OCI-LY7 (cell line): ENCODE measurements around the gene RPL10.

Experiments used
- EZH2phosphoT487 ChIP-seq: fragments of 200-600 bp; sonication (generic); IDR thresholded peaks from 2 replicates; pipeline ENCODE4 v1.6.1; 2018; ENCODE audit warnings: low read depth, borderline replicate concordance, mild to moderate bottlenecking, mixed run types, antibody characterized with exemption, low read length, moderate library complexity, mixed read lengths
- TF ChIP-seq, protein P1 (sequence below): fragments of 200-600 bp; sonication (generic); conservative IDR thresholded peaks from 2 replicates; pipeline ENCODE4 v1.5.1; 2014; ENCODE audit warnings: mild to moderate bottlenecking, antibody characterized with exemption, low read length, moderate library complexity, mixed read lengths

DNA sequence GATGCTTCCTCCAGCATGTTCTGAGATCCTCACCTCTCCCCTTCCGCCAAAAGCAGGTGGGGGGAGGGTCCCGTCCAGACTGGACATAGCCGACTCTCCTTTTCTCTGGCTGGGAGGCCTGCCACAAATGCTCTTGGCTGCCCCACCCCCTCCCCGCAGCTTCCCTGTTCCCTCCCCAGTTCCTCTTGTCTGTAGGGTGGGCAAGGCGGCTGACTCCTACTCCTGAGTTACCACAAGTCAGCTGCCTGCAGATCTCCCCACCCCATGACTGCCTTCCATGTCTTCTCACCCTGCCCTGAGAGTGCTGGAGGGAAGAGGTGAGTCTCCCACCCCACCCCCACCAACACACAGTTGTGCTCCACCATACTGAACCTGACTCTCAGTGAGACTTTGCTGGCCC is 33.2 kb downstream of the RPL10 start:
- TF ChIP-seq, protein P1, sequence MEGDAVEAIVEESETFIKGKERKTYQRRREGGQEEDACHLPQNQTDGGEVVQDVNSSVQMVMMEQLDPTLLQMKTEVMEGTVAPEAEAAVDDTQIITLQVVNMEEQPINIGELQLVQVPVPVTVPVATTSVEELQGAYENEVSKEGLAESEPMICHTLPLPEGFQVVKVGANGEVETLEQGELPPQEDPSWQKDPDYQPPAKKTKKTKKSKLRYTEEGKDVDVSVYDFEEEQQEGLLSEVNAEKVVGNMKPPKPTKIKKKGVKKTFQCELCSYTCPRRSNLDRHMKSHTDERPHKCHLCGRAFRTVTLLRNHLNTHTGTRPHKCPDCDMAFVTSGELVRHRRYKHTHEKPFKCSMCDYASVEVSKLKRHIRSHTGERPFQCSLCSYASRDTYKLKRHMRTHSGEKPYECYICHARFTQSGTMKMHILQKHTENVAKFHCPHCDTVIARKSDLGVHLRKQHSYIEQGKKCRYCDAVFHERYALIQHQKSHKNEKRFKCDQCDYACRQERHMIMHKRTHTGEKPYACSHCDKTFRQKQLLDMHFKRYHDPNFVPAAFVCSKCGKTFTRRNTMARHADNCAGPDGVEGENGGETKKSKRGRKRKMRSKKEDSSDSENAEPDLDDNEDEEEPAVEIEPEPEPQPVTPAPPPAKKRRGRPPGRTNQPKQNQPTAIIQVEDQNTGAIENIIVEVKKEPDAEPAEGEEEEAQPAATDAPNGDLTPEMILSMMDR: no peak
- TF ChIP-seq EZH2phosphoT487: no peak
